Fibroblast of lung (primary cell): ENCODE data around the gene SCD5.

Experiments used
- CTCF ChIP-seq, 2 donors: IDR thresholded peaks in 1 of 2; conservative IDR thresholded peaks in 1 of 2; 1 replicate in 1 of 2; 2 replicates in 1 of 2; pipeline ENCODE4 v1.5.1; 2011 to 2012; ENCODE audit warnings: low read length in 2 of 2, control low read depth in 1 of 2, inconsistent platforms in 1 of 2, low read depth in 1 of 2, mild to moderate bottlenecking in 1 of 2
- EZH2 ChIP-seq: IDR thresholded peaks from 2 replicates; pipeline ENCODE4 v1.5.1; 2012; ENCODE audit warnings: low read length, control low read depth, mild to moderate bottlenecking; ENCODE audit errors: missing control alignments

- TF ChIP-seq CTCF (conservative IDR thresholded peaks at IDR 0.05 in 1 of 2, IDR thresholded peaks at IDR 0.05 in 1 of 2; ENCODE audit: low read depth in 1 of 2, low read length in 2 of 2) (no peak), EZH2 (no peak)
Measured at GRCh38 chr4:82648356-82648755, 150.2 kb downstream of the SCD5 start.
